Stimulated activated CD8-positive, alpha-beta memory T cell treated with anti-CD3 and anti-CD28 coated beads, Interleukin-2, amount 100 ng/mL, for 48 hours (primary cell): Measurements from ENCODE around the gene CADPS.

ENCODE experiments used
- DNase-seq, 2 donors: peaks; one replicate each; pipeline ENCODE4 v3.0.0-alpha.2; 2020; ENCODE audit warnings: low read depth in 2 of 2

Gene CADPS

GRCh38 chr3:62873761-62874710, 1.2 kb downstream of the CADPS start:
- DNase-seq, result peak in 1 of 2 donors; percentile 0

GRCh38 chr3:62873451-62873760, 1.8 kb downstream of the CADPS start:
- no peak for DNase-seq

GRCh38 chr3:62872318-62872717, 2.9 kb downstream of the CADPS start:
- no peak for DNase-seq

- no peak for DNase-seq
Measured at GRCh38 chr3:62870321-62870720, 4.9 kb downstream of the CADPS start.

GRCh38 chr3:62863648-62864047, 11.6 kb downstream of the CADPS start:
- DNase-seq, result no peak

- DNase-seq, result no peak
Measured at GRCh38 chr3:62859203-62859791, 15.9 kb downstream of the CADPS start.

- no peak for DNase-seq
Measured at GRCh38 chr3:62845996-62846395, 29.2 kb downstream of the CADPS start.

- no peak for DNase-seq
Measured at GRCh38 chr3:62843508-62843907, 31.7 kb downstream of the CADPS start.

- no peak for DNase-seq
Measured at GRCh38 chr3:62839748-62840147, 35.5 kb downstream of the CADPS start.

- no peak for DNase-seq
Measured at GRCh38 chr3:62837145-62837787, 38.0 kb downstream of the CADPS start.

GRCh38 chr3:62835554-62836236, 39.5 kb downstream of the CADPS start:
- no peak for DNase-seq

GRCh38 chr3:62833538-62833937, 41.7 kb downstream of the CADPS start:
- no peak for DNase-seq

- DNase-seq, result no peak
Measured at GRCh38 chr3:62832553-62832952, 42.7 kb downstream of the CADPS start.

GRCh38 chr3:62830727-62831322, 44.4 kb downstream of the CADPS start:
- DNase-seq, result no peak

GRCh38 chr3:62827550-62827949, 47.7 kb downstream of the CADPS start:
- DNase-seq, result no peak

GRCh38 chr3:62824965-62825592, 50.1 kb downstream of the CADPS start:
- DNase-seq, result no peak

GRCh38 chr3:62823461-62824050, 51.7 kb downstream of the CADPS start:
- no peak for DNase-seq

GRCh38 chr3:62822905-62823304, 52.3 kb downstream of the CADPS start:
- DNase-seq, result no peak

- no peak for DNase-seq
Measured at GRCh38 chr3:62818347-62818746, 56.9 kb downstream of the CADPS start.

- no peak for DNase-seq
Measured at GRCh38 chr3:62817678-62818077, 57.5 kb downstream of the CADPS start.

GRCh38 chr3:62815981-62816380, 59.2 kb downstream of the CADPS start:
- no peak for DNase-seq
